Stimulated activated CD8-positive, alpha-beta memory T cell treated with anti-CD3 and anti-CD28 coated beads, Interleukin-15, amount 100 ng/mL, for 48 hours (primary cell): Measurements from ENCODE around the gene ALG3.
A peak's percentile ranks its signal among the peaks of the same experiment; 100 is the strongest.
"Not testable (repeated sequence)": the region's sequence is repeated elsewhere in the genome, so short reads cannot be mapped to it uniquely, and the experiment has no call there.

ENCODE experiments used
- DNase-seq, 2 donors: peaks; one replicate each; pipeline ENCODE4 v3.0.0-alpha.2; 2020; ENCODE audit warnings: low read depth in 2 of 2

The ALG3 gene

DNA sequence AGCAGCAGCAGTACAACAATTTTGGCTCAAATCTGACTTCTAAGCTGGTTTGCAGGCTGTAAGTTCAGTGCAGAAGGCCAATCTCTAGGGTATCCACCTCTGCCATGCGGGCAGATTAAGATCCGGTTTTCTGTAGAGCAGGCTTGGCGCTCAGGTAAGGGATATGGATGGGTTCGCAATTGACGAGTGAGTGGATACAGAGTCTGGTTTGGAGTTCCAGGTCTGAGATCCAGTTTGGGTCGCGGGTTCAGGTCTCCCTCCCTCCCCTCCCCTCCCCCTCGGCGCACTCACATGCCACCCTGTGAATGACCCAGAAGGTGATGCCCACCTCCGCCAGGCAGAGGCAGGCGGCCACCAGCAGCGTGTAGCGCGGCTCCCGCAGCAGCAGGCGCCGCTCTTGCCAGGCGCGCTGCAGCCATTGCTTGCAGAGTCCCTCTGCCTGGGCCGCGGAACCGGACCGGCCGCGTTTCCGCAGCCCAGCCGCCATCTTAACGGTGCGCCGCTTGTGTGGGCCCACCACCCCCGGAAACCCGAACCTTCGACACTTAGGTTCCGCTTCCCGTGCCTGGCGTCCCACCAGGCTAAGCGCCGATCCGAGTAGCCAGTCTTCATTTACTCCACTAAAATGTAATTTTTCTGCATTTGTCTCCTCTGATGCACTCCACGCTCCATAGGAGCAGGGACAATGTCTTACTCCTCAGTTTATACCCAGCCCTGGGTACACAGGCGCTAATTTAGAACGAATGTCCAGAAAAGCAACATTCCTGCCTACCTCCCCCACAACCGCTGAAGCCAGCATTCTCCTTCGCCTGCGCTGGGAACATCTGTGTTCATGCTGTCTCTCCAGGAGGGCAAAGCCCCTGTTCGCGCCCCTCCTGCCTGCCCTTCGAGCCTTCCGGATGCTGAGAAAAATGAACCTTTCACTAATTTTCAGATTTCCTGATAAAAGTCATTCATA lies at the start of gene ALG3:
Gene ALG3 (minus strand): TSS at position 509 of the 958 bp plus-strand sequence. CDS start 22 bp downstream, at position 487.
- peak; percentile 76 for DNase-seq

DNA sequence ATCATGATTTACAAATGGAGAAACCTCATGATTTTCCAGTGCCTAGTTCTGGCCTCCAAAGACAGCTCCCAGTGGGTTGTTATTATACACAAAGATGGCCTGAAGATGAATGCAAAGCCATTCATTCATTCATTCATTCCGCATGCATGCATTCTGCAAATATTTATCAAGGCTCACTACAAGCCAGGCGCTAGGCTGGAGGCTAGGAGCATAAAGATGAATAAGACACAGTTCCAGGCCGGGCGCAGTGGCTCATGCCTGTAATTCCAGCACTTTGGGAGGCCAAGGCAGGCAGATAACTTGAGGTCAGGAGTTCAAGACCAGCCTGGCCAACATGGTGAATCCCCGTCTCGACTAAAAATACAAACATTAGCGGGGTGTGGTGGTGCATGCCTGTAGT lies 47.9 kb upstream of the ALG3 start:
- no peak for DNase-seq

DNA sequence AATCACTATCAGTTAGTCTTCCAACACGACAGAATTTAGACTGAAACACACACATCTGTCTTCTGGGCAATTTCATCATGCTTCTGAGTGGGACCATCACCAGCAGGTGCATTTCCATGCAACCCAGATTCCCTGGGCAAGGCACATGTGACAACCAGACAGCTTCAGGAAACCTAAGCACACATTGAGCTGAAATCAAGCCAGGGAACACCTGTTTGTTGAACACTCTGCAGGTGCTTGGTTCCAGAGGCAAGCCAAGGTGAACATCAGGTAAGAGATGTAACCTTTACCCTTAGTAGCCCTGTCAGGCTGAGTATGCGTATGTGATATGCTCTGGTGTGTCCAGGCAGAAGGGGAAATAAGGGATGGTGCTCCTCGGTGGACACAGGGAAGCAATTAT lies 47.0 kb upstream of the ALG3 start:
- DNase-seq: no peak

DNA sequence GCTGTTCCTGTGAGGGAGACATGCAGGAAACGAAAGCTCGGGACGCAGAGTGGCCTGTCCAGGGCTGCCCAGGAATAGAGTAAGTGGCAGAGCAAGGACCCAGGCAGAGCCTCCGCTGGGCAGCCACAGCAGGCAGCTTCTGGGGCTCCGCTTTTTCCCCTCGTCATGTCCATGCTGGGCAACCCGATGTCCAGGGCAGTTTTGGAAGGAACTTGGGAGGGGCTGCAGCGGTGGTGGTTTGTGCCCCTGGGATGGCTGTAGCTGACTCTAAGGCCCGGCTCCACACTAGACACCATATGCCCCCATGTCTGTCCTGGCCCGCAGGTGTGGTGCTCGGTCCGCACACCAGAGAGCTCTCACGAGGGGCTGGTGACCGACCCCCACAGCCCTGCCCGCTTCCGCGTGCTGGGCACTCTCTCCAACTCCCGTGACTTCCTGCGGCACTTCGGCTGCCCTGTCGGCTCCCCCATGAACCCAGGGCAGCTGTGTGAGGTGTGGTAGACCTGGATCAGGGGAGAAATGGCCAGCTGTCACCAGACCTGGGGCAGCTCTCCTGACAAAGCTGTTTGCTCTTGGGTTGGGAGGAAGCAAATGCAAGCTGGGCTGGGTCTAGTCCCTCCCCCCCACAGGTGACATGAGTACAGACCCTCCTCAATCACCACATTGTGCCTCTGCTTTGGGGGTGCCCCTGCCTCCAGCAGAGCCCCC lies 43.1 kb upstream of the ALG3 start:
- no peak for DNase-seq

DNA sequence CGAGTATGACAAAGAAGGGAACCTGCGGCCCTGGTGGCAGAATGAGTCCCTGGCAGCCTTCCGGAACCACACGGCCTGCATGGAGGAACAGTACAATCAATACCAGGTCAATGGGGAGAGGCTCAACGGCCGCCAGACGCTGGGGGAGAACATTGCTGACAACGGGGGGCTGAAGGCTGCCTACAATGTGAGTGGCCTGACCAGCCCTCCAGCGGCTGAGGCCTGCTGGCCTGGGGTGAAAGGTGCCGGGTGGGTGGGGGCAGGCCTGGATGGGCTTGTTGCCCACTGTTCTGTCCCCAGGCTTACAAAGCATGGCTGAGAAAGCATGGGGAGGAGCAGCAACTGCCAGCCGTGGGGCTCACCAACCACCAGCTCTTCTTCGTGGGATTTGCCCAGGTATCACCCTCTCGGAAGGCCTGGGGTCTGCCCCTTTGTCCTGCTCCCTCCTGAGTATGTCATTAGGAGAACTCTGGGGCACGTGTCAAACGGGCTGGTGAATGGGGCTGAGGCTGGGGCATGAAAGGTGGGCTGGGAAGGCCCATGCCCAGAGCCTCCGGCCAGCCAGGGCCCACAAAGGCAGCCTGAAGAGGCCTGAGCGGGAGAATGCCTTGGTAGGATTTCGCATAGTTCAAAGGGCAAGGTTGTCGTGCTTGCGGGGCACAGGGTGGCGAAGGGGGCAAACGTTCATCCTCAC lies 42.4 kb upstream of the ALG3 start:
- no peak for DNase-seq

DNA sequence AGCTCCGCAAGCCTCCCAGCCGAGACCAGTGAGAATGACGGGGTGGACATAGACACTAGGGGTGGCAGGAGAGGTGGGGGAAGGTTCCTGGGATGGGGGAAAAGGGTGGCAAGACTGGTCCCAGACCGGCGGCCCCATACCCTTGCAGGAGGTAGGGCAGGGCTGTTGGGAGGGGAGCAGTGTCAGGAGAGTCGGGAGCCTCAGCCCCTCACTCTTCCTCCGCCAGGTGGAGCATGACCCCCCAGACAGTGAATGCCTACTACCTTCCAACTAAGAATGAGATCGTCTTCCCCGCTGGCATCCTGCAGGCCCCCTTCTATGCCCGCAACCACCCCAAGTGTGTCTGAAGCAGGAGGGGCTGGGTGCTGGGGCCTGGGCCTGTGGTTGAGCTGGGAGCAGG lies 41.6 kb upstream of the ALG3 start:
- no peak for DNase-seq

DNA sequence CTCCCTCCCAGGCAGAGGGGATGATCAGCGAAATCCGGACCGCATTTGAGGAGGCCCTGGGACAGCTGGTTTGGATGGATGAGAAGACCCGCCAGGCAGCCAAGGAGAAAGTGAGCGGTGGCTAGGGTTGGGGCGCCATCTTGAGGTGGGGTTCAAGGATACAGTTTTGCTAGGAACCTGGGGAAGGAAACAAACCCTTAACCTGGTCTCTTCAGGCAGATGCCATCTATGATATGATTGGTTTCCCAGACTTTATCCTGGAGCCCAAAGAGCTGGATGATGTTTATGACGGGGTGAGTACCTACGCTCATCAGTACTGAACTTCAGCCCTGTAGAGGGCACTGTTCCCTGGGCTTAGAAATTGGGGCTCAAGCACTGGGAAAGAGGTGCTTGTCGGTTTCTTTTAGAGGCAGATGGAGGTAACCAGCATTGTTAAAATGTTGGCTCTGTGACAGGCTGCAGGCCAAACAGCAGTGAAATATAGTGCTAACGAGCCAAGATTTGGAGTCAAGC lies 40.7 kb upstream of the ALG3 start:
- DNase-seq: peak; percentile 41 to 47

DNA sequence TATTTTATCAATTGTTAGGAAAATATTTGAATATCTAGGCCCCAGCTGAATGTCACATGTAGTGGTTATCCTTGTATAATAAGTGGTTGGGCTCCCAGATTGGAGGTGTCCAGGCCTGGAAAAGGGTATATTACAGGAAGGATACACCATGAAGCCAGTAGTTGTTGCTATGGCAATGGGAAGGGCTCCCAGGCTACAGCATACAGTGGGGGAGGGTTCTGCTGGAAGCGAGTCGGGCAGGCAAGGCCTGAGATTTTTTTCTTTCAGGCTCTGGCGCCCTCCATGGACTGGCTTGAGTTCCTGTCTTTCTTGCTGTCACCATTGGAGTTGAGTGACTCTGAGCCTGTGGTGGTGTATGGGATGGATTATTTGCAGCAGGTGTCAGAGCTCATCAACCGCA lies 35.9 kb upstream of the ALG3 start:
- DNase-seq: no peak

DNA sequence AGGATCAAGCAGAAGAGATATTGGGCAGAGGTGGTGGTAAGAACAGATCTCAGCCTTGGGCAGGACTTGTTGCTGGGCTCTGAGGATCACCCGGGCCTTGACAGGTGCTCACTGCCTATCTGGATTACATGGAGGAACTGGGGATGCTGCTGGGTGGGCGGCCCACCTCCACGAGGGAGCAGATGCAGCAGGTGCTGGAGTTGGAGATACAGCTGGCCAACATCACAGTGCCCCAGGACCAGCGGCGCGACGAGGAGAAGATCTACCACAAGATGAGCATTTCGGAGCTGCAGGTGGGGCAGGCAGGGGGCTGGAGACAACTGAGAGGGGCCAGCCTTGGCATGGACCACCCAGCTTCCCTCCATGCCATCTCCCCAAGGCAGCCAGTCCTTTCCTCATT lies 34.9 kb upstream of the ALG3 start:
- no peak for DNase-seq

DNA sequence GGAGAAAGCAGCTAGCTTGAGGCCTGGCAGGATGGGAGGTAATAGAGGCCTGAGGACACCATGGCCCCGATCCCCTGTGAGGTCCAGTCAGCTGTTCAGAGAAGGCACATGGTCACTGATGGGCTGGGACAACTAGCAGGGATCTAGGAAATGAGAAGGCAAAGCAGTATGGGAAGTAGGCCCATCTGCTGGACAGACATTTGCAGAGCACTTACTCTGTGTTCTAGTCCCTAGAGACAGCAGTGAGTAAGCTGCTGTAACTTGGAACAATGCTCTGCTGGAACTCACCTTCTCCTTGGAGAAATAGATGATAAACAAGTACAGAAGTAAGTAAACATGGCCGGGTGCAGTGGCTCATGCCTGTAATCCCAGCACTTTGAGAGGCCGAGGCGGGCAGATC lies 34.2 kb upstream of the ALG3 start:
- no peak for DNase-seq

DNA sequence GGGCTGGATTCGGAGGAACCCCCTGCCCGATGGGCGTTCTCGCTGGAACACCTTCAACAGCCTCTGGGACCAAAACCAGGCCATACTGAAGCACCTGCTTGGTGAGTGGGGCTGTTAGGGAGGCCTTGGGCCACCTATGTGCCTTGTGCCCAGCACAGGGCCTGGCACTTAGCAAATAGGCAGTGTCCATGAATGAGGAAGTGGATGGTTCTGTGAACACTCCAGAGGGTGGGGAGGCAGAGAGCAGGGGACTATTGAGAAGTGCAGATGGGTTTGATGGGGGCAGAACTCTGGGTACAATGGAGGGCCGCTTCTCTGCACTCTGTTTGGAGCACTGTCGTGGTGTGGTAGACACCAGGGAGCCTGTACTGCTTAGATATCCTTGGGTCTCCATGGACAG lies 28.6 kb upstream of the ALG3 start:
- no peak for DNase-seq

DNA sequence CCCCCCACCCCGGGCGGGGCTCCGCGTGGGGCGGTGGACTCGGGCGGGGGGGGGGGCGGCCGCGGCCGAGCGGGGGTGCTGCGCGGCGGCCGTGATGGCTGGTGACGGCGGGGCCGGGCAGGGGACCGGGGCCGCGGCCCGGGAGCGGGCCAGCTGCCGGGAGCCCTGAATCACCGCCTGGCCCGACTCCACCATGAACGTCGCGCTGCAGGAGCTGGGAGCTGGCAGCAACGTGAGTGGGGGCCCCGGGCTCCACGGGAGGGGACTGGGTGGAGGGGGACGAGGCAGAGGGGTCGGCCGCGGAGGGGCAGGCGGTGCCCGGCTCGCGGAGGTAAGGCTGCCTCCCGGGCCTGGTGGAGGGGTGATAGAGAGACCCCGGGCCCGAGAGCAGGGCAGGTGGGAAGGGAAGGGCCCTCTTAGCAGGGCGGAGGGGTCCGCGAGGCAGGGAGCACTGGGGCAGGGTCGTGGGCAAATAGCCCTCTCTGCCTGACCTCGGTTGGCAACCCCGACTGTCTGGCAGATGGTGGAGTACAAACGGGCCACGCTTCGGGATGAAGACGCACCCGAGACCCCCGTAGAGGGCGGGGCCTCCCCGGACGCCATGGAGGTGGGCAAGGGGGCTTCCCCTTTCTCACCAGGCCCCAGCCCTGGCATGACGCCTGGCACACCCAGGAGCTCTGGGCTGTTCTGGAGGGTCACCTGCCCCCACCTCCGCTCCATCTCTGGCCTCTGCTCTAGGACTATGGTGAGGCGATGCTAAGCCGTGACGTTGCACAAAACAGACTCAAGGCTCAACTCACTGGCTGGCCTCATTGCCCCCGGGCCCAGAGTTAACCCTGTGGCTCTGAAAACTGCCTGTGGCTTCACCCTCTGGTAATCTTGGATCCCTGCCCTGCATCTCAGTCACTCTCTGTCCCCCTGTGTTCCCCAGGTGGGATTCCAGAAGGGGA lies 27.5 kb upstream of the ALG3 start, which contains the start of gene ECE2:
Gene ECE2 (plus strand): TSS at position 62 of the 950 bp plus-strand sequence. CDS start 132 bp downstream, at position 194.
- no peak for DNase-seq

DNA sequence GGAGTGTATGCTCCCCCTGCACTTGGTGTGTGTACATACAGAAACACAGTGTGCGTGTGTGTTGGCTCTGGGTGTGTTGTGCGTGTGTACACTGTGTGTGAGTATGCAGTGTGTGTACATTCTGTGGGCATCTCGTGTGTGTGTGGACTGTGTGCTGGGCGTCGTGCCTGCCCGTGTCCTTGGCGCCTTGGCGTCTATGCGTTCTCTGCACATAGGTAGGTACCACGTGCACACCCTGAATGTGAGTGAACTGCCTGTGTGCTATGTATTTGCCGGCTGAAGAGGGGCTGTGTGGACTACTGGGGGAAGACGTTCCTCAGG lies 26.6 kb upstream of the ALG3 start:
- DNase-seq: no peak

DNA sequence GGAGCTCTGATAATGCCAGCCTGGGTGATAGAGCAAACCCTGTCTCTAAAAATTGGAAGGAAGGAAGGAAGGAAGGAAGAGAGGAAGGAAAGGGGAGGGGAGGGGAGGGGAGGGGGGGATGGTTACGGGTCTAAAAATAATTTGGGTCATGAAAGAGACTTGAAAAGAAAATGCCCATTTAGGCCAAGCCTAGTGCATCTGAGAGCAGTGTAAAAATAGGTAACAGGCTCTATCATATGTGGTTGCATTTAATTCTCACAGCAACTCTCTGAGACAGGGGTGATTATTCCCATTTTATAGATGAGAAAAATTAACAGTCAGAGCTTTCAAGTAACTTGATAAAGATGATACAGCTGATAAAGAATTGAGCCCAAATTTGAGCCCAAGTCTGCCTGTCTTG lies 23.5 kb upstream of the ALG3 start:
- no peak for DNase-seq

DNA sequence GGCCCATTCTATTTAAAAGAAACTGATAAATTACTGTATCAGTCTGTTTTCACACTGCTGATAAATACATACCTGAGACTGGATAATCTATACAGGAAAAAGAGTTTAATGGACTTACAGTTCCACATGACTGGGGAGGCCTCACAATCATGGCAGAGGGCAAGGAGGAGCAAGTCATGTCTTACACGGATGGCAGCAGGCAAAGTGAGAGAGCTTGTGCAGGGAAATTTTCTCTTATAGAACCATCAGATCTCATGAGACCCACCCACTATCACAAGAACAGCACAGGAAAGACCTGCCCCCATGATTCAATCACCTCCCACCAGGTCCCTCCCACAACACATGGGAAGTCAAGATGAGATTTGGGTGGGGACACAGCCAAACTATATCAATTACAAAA lies 18.5 kb upstream of the ALG3 start:
- DNase-seq: not testable (repeated sequence)

DNA sequence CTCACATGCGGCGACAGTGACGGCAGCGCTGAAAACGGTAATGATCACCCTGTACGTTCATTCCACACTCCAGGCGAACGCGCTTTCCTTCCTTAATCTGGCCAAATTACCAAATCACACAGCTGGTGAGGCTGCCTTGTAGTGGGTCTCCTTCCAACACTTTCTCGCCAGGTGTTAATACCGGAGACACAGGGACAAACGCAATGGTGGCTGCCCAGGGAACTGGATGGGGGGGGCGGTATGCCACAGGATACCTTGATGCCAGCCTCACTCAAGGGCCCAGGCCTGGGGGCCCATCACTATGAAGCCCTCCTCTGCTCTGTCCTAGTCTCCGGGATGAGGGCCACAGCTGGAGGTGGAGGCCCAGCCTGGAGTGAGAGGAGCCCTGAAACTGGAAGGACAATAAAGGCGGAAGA lies 14.0 kb upstream of the ALG3 start:
- DNase-seq: no peak

DNA sequence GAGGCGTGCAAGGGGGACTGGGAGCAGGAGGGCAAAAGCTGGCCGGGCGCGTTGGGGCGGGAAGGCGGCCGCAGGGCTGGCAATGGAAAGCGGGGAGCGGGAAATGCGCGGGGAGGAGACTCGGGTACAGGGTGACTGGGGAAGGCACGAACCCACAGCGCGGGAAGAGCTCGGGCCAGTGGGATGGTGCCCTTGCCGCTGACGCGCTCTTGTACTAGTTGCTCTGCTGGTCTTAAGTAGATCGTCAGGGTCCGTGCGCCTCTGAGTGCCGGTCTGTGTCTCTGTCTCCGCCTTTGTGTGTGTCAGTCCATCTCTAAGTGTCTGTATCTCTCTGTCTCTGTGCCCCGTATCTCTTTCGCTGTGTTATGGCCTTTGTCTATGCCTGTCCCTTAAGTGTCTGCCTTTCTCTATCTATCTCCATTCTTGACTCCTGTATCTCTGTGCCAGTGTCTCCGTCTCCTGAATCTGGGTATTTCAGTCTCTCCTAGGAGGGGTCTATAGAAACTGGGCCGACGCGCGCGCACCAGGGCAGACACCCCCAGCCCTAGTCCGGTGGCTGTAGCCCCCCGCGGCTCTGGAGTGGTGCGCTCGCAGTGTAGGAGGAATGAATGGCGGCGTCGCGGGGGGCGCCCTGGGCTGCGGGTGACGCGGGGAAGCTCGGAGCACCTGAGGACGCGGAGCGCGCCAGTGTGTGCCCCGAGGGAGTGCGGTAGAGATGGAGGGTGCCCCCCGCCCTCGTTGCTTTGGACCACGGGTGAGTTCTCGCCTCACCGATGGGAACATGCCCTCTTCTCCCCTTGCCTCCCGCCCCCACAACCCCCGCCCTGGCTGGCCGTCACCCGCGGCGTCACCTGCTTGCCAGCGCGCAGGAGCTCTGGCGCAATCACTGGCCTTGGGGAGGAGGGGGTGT lies 13.3 kb upstream of the ALG3 start:
- no peak for DNase-seq

DNA sequence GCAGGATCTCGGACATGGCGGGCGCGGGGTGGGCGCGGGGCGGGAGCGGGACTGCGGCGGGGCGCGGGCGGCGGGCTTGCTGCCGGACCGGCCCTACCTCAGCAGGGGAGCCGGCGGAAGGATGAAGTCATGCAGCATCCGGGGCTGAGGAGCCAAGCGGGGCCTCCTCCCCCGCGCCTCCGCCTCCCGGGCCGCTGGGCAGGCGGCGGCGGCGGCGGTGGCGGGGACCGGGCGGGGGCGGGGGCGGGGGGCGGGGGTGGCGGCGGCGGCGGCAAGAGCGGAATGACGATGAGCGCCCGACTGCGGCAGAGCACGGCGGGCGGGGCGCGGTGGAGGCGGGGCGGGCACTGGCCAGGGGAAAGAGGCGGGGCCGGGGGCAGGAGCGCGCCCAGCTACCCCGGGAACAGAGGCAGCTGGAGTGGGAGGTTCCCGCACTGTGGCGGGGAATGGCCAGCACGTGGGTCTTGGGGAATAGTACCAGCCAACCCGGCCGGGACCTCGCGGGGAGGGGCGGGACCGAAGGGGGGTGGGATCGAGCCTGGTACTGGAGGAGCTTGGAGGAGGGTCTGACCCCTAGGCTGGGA lies 12.6 kb upstream of the ALG3 start, which contains the start of gene CAMK2N2:
Gene CAMK2N2 (minus strand): TSS at position 284 of the 584 bp plus-strand sequence. CDS start 268 bp downstream, at position 16.
- DNase-seq: peak in 1 of 2 donors; percentile 40

DNA sequence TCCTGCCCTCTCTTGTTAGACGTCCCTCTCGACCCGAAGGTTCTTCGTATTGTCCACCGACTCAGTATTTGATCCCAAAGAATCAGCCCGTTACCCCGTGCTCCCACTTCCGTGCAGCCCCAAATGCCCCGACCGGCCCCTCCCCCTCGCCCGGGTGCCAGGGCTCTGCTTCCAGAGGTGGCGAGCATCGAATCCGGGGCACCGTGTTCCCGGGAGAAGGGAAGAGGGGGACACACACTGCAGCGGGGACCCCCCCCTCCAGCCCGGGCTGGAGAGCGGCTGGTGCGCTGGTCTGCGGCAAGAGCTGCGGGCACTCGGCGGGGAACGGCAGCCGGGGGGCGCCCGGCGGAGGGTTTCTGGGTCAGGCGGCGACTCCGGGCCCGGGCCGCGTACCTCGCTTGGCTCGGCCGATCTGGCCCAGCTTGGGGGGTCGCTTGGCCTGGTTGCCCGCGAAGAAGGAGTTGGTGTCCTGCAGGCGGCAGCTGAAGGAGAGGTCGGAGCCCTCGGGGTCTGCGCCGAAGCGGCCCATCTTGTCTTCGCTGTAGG lies 12.0 kb upstream of the ALG3 start:
- DNase-seq: no peak
